ENCODE data around the gene CTTNBP2. TPM values are rescaled to one million over a fixed set of nuclear protein-coding genes. Genes with fewer than 3 reads are reported as not detected.

CTTNBP2 gene
- total and polyA plus RNA-seq, 2 donors (not counting 1 experiment from before 2014, with no cell fraction given), result 0.04 to 0.27 TPM

DNA sequence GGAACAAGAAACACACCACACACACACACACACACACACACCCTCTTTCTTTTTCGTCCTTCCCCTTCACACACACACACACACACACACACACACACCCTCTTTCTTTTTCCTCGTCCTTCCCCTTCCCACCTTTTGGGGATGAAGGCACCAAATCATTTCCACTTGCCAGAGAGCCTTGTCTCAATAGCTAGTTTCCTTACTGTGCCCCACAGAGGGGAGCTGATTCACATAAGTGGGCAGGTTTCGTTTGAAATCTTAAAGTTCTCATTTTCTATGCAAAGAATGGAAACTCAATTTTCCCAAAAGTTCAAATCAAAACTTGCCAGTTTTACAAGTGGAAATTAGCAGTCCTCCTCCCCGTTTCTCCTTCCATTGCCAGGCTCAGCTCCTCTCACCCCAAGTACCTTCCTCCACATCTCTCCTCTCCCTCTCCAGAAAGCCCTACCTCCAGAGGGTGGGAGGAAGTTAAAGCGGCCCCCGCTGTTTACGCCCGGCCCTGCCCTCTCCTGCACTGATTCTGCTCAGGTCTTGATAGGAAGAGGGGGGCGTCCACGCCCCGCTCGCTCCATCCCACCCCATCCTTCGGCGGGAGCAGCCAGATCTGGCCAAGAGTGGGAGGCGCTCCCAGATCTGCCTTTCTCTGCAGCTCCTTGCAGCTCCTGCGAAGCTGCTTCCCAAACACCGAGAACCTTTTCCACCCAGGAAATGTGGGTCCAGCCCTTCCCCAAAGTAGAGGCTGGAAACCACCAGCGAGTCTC lies 1.3 kb downstream of the CTTNBP2 start:
- WGBS (ENCODE audit: insufficient coverage), result 17% methylated on average over 11 of the region's 18 CpGs
- Mint-ChIP-seq H3K9me3 (ENCODE audit: insufficient read depth) (no peaks in the 10 kb centered on the region), H3K4me3 (peak overlapping the region; percentile 64)

DNA sequence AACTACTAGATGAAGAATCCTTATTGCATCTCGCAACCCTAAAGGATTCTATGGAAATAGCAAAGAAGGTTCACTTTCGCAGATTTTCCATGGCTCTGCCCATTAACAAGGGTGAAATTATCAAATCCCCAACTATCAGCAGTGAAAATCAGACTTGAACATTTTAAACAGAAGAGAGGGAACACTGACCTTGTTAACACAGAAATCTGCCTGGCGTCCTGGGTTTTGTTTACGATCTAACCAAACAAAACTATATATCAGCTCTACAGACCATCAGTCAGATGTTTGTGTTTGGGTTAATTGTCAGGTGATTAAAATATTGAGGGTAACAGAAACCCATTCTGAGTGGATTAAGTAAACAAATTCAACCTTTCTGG lies 1.9 kb downstream of the CTTNBP2 start:
- 93% methylated on average over 2 of the region's 4 CpGs for WGBS (ENCODE audit: insufficient coverage)
- no peak overlapping the region for H3K4me2 ChIP-seq (replicated peaks; ENCODE audit: low read depth, low read length, poor library complexity, severe bottlenecking)
- no peaks in the 10 kb centered on the region for H4K20me1 ChIP-seq (ENCODE audit: control insufficient read depth, insufficient read depth, low read length, poor library complexity, severe bottlenecking)
- peaks cover 0 to 4% (median 0%) of the 10 kb centered on the region in 3 donors for H3K9me3 ChIP-seq (ENCODE audit: control extremely low read depth in 1 of 3, control insufficient read depth in 2 of 3, insufficient read depth in 1 of 3, low read length in 2 of 3)
- H3K9me3 Mint-ChIP-seq (ENCODE audit: insufficient read depth), result no peaks in the 10 kb centered on the region
- no peaks in the 10 kb centered on the region for H3K36me3 ChIP-seq (replicated peaks in 1 of 2; ENCODE audit: control extremely low read depth in 1 of 2, control insufficient read depth in 1 of 2, extremely low read depth in 1 of 2, insufficient read depth in 2 of 2, low read length in 1 of 2)
- ChIA-PET CTCF (no interaction called here), POLR2A (no interaction called here)
- intact Hi-C loops (cut with micrococcal nuclease), result no loop called here
- H3K79me2 ChIP-seq (ENCODE audit: control insufficient read depth, insufficient read depth, low read length), result no peaks in the 10 kb centered on the region
- peaks cover 18% of the 10 kb centered on the region for H3K4me1 Mint-ChIP-seq
- no peak overlapping the region for H3K27ac Mint-ChIP-seq
- H3K4me3 Mint-ChIP-seq, result no peak overlapping the region
- no peak for ATAC-seq (ENCODE audit: low read depth)
- no peak overlapping the region for H3K27ac ChIP-seq (ENCODE audit: low read length in 2 of 2)
- peaks cover 5 to 7% of the 10 kb centered on the region in 2 donors for H3K4me1 ChIP-seq (ENCODE audit: control insufficient read depth in 2 of 2, insufficient read depth in 2 of 2, low read length in 2 of 2)
- H3K9ac ChIP-seq (ENCODE audit: low read length), result no peak overlapping the region
- H3K27me3 Mint-ChIP-seq, result peaks cover 57% of the 10 kb centered on the region
- TF ChIP-seq, protein P1, sequence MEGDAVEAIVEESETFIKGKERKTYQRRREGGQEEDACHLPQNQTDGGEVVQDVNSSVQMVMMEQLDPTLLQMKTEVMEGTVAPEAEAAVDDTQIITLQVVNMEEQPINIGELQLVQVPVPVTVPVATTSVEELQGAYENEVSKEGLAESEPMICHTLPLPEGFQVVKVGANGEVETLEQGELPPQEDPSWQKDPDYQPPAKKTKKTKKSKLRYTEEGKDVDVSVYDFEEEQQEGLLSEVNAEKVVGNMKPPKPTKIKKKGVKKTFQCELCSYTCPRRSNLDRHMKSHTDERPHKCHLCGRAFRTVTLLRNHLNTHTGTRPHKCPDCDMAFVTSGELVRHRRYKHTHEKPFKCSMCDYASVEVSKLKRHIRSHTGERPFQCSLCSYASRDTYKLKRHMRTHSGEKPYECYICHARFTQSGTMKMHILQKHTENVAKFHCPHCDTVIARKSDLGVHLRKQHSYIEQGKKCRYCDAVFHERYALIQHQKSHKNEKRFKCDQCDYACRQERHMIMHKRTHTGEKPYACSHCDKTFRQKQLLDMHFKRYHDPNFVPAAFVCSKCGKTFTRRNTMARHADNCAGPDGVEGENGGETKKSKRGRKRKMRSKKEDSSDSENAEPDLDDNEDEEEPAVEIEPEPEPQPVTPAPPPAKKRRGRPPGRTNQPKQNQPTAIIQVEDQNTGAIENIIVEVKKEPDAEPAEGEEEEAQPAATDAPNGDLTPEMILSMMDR (IDR thresholded peaks at IDR 0.05), result no peak
- TF ChIP-seq EZH2 (IDR thresholded peaks at IDR 0.05; ENCODE audit: borderline replicate concordance, insufficient read depth, low read depth, low read length, poor library complexity, severe bottlenecking), result no peak
- DNase-seq, result no peak
- H2AFZ ChIP-seq (ENCODE audit: insufficient read depth, low read depth, low read length, poor library complexity, severe bottlenecking), result no peak overlapping the region
- H3K4me3 ChIP-seq (ENCODE audit: control extremely low read depth in 1 of 5, extremely low read depth in 1 of 5, insufficient read depth in 1 of 5, low read depth in 2 of 5, low read length in 4 of 5), result no peak overlapping the region
- peaks cover 0 to 29% (median 24%) of the 10 kb centered on the region in 4 experiments for H3K27me3 ChIP-seq (replicated peaks in 1 of 4; ENCODE audit: control extremely low read depth in 1 of 4, control insufficient read depth in 3 of 4, insufficient read depth in 4 of 4, low read length in 3 of 4)

More for the DNA sequence above, 1.3 kb downstream of the CTTNBP2 start:
- TF ChIP-seq EZH2 (IDR thresholded peaks at IDR 0.05; ENCODE audit: borderline replicate concordance, insufficient read depth, low read depth, low read length, poor library complexity, severe bottlenecking), result no peak
- TF ChIP-seq, protein P1 (IDR thresholded peaks at IDR 0.05), result no peak
- H3K27ac Mint-ChIP-seq, result no peak overlapping the region
- intact Hi-C loops (cut with micrococcal nuclease), result no loop called here
- ATAC-seq (ENCODE audit: low read depth), result no peak
- peaks cover 18% of the 10 kb centered on the region for H3K4me1 Mint-ChIP-seq
- H3K27me3 Mint-ChIP-seq, result peaks cover 58% of the 10 kb centered on the region
- peaks cover 0 to 4% (median 0%) of the 10 kb centered on the region in 3 donors for H3K9me3 ChIP-seq (ENCODE audit: control extremely low read depth in 1 of 3, control insufficient read depth in 2 of 3, insufficient read depth in 1 of 3, low read length in 2 of 3)
- no peaks in the 10 kb centered on the region for H3K36me3 ChIP-seq (replicated peaks in 1 of 2; ENCODE audit: control extremely low read depth in 1 of 2, control insufficient read depth in 1 of 2, extremely low read depth in 1 of 2, insufficient read depth in 2 of 2, low read length in 1 of 2)
- H3K4me2 ChIP-seq (replicated peaks; ENCODE audit: low read depth, low read length, poor library complexity, severe bottlenecking), result peak overlapping the region; percentile 48
- DNase-seq, result no peak
- CTCF ChIA-PET, result no interaction called here
- H3K9ac ChIP-seq (ENCODE audit: low read length), result no peak overlapping the region
- H2AFZ ChIP-seq (ENCODE audit: insufficient read depth, low read depth, low read length, poor library complexity, severe bottlenecking), result no peak overlapping the region
- H3K79me2 ChIP-seq (ENCODE audit: control insufficient read depth, insufficient read depth, low read length), result no peaks in the 10 kb centered on the region
- no peak overlapping the region for H3K27ac ChIP-seq (ENCODE audit: low read length in 2 of 2)
- peaks cover 5 to 7% of the 10 kb centered on the region in 2 donors for H3K4me1 ChIP-seq (ENCODE audit: control insufficient read depth in 2 of 2, insufficient read depth in 2 of 2, low read length in 2 of 2)
- H3K4me3 ChIP-seq (ENCODE audit: control extremely low read depth in 1 of 5, extremely low read depth in 1 of 5, insufficient read depth in 1 of 5, low read depth in 2 of 5, low read length in 4 of 5), result no peak overlapping the region
- POLR2A ChIA-PET, result no interaction called here
- no peaks in the 10 kb centered on the region for H4K20me1 ChIP-seq (ENCODE audit: control insufficient read depth, insufficient read depth, low read length, poor library complexity, severe bottlenecking)
- peaks cover 0 to 29% (median 24%) of the 10 kb centered on the region in 4 experiments for H3K27me3 ChIP-seq (replicated peaks in 1 of 4; ENCODE audit: control extremely low read depth in 1 of 4, control insufficient read depth in 3 of 4, insufficient read depth in 4 of 4, low read length in 3 of 4)
